ENCODE measurements around the gene VPS18. TPM values are rescaled to one million over a fixed set of nuclear protein-coding genes. Genes with fewer than 3 reads are reported as not detected.

The VPS18 gene
- total RNA-seq, 2 donors from 2014 or later, result 26.6 to 29.0 TPM

GRCh38 chr15:40873694-40874561 is 20.3 kb upstream of the VPS18 start, which contains the start of gene RHOV:
Gene RHOV (minus strand): TSS chr15:40874234. CDS start chr15:40874139, 95 bp downstream.
- no peaks in the 10 kb centered on the region for H3K9me3 ChIP-seq (ENCODE audit: control insufficient read depth, low read length)
- no peaks in the 10 kb centered on the region for H3K36me3 ChIP-seq (ENCODE audit: control insufficient read depth, insufficient read depth, low read length)
- H3K4me1 ChIP-seq (ENCODE audit: control insufficient read depth, insufficient read depth, low read length), result no peaks in the 10 kb centered on the region
- DNase-seq, result peak; percentile 96
- Mint-ChIP-seq H3K27me3 (ENCODE audit: insufficient read depth) (peaks cover 3% of the 10 kb centered on the region), H3K4me3 (peak within 1 kb of the TSS; percentile 62), H3K27ac (no peak within 1 kb of the TSS), H3K4me1 (peaks cover 20% of the 10 kb centered on the region), H3K36me3 (ENCODE audit: low read depth) (no peaks in the 10 kb centered on the region), H3K9me3 (no peaks in the 10 kb centered on the region)
- TF ChIP-seq CTCF (conservative IDR thresholded peaks at IDR 0.05), result peak; percentile 74
- H3K27ac ChIP-seq (ENCODE audit: low read depth, low read length), result no peak within 1 kb of the TSS
- H3K9ac ChIP-seq (ENCODE audit: extremely low read depth, low read length, poor library complexity, severe bottlenecking), result no peak within 1 kb of the TSS
- peaks cover 6% of the 10 kb centered on the region for H3K27me3 ChIP-seq (ENCODE audit: control insufficient read depth, insufficient read depth, low read length, poor library complexity, severe bottlenecking)
- 0 to 2% methylated on average over 32 to 74 of the region's 74 CpGs for WGBS, 2 experiments (ENCODE audit: insufficient coverage in 1 of 2, insufficient read length in 1 of 2)
- H3K4me3 ChIP-seq (ENCODE audit: low read length), result peak within 1 kb of the TSS; percentile 75

- H3K27ac ChIP-seq (ENCODE audit: low read depth, low read length), result no peak overlapping the region
- 89 to 93% methylated on average over 6 of the region's 6 CpGs for WGBS, 2 experiments (ENCODE audit: insufficient coverage in 1 of 2, insufficient read length in 1 of 2)
- no peak overlapping the region for H3K27ac Mint-ChIP-seq
Observed at GRCh38 chr15:40875991-40876730, 18.1 kb upstream of the VPS18 start.

More at GRCh38 chr15:40875991-40876730, 18.1 kb upstream of the VPS18 start:
- Histone ChIP-seq H3K4me1 (ENCODE audit: control insufficient read depth, insufficient read depth, low read length) (no peaks in the 10 kb centered on the region), H3K36me3 (ENCODE audit: control insufficient read depth, insufficient read depth, low read length) (no peaks in the 10 kb centered on the region), H3K4me3 (ENCODE audit: low read length) (no peak overlapping the region), H3K27me3 (ENCODE audit: control insufficient read depth, insufficient read depth, low read length, poor library complexity, severe bottlenecking) (peaks cover 6% of the 10 kb centered on the region), H3K9ac (ENCODE audit: extremely low read depth, low read length, poor library complexity, severe bottlenecking) (no peak overlapping the region), H3K9me3 (ENCODE audit: control insufficient read depth, low read length) (no peaks in the 10 kb centered on the region)
- H3K27me3 Mint-ChIP-seq (ENCODE audit: insufficient read depth), result peaks cover 3% of the 10 kb centered on the region
- no peak for TF ChIP-seq CTCF (conservative IDR thresholded peaks at IDR 0.05)
- peaks cover 20% of the 10 kb centered on the region for H3K4me1 Mint-ChIP-seq
- DNase-seq, result no peak
- H3K36me3 Mint-ChIP-seq (ENCODE audit: low read depth), result no peaks in the 10 kb centered on the region
- H3K9me3 Mint-ChIP-seq, result no peaks in the 10 kb centered on the region
- H3K4me3 Mint-ChIP-seq, result no peak overlapping the region

All from endodermal cell (in vitro differentiated cells).